GM19239 (cell line): Measurements from ENCODE around the gene STK39.

Experiments
- DNase-seq: peaks from one replicate; pipeline ENCODE4 v3.0.0; 2011; ENCODE audit warnings: low spot score; ENCODE audit not compliant: insufficient read length
- FAIRE-seq: peaks from 2 replicates; lab custom pipeline; 2011; peaks lifted over from hg19 to GRCh38; lab: Jason Lieb, UNC

STK39 gene

DNA sequence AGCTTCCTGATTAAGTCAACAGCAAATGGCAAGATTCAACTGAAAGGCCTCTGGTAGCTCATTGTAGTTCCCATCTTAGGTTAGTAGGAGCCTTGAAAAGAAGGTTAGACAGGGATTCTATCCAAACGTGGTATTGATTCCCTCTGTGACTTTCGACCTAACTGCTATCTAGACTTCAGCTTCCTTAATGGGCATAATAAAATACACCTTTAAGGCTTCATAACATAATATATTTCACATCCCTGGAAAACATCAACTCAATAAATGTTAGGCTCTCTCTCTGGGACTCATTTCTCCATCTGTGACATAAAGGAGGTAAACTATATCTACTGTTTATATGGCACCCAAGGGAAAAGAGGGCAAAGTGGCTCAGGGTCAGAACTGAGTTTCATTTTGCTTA lies 60.9 kb downstream of the STK39 start:
- DNase-seq: no peak
- no peak for FAIRE-seq

DNA sequence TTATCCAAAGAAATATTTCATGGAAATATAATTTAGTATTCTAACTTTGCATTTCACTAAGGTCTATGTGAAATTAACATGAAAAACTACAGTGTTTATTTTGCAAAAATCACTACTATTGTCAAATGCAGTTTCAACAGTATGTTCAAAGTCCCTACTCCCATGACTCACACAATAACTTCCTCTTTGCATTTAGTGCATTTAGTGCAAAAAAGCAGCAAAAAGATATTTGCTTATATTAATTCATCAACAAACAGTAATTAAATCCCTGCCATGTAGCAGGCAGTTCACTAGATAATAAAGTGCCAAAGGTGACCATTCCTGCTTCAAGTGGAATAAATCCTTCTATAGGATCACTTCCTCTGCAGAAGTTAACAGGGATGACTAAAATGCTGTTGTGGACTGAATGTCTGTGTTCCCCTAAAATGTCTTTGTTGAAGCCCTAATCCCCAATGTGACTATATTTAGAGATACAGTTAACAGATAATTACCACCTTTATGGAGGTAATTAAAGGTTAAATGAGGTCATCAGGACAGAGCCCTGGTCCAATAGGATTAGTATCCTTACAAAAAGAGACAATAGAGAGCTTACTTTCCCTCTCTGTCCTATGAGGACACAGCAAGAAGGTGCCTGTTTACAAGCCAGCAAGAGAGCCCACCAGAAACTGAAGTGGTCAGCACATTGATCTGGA lies 61.7 kb downstream of the STK39 start:
- DNase-seq: no peak
- no peak for FAIRE-seq

DNA sequence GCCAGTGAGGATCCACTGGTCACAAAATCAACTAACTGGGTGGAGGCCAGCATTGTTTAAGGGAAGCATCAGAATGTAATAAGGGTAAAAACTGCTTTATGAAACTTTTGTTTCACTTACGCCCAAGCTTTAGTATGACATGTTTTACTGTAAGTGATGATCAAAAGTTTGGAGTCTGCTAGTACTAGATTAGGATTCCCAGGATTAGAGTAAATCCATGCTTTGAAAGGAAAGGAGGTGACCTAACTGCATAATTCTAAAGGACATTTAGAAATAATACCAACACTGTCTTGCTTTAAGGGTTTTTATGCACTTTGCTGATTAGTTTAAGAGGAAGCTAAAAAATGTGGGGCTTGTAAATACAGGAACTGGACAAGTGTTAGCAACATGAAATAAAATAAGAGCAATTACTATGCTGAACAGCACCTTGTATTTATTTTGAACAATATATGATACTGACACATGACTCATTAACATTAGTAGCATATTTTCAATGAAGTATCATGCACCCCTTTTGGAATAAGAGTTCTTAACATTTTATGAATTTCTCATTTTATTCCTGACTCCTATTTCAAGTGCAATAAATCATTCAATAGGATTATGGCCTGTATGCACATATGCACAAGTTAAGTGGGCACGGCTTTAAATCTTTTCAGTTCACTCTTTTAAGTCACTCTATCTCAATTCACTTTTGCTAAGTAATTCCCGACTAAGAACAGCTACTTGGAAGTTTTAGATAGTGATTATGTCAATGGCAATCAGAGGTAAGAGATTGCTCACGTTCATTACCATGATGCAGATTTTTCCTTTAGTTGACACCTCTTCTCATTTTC lies 62.5 kb downstream of the STK39 start:
- DNase-seq (no peak), FAIRE-seq (no peak)

DNA sequence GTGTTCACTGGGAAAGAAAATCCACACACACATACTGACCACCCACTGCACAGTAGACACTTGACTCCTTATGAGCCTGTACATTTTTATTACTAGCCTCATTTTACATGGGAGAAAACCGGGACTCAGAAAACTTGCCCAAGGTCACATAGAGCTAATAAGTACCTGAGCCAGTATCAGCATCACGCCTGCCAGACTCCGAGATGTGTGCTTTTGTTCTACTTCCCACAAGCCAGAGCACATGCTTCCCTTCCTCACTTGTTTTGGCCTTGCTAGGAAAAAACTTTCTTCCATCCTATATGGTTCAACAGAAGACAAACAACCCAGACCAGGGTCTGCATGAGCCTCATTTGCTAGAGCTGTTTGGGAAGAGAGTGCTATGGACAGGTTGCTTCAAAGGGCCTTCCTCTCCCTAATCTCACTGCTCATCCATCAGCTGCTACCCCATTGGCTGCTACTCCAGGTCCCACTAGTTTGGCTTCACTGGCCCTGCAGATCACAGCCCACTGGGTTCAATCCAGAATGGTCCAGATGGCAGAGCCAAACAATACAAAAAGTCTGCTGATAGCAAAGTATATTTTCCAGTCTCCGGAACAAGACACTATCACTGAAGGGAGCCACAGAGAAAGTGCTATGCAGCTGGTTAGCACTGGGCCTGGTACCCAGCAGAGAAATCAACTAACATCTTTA lies 63.9 kb downstream of the STK39 start:
- DNase-seq: no peak
- no peak for FAIRE-seq

DNA sequence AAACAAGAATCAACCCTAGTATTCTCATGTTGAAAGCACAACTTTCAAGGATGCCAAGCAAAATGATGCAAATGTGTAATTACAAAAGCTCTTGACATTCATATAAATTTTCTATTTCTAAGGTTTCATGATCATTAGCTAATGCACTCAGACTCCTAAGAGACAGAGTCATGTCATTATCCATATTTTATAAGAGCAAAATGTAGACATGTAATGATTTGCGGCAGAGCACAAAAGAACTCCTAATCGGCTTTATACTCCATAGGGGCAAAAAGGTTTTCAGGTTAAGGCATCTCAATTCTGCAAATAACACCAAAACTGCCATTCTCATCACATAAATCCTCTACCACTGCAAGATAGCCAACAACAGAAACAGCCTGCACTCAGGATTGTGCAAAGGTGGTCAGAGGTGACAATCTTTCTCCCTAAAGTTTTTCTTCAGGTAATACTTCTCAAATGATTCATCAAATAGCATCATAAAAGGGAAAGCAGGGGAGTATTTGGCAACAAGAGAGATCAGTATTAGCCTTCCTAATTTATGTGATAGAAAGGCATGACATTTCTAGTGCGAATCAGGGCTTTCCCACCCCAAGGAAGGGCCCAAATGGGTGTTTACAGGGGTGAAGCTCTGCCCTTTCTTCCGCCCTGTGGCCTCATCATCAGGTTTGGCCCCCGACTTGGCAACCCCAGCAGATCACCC lies 64.7 kb downstream of the STK39 start:
- DNase-seq (no peak), FAIRE-seq (no peak)

DNA sequence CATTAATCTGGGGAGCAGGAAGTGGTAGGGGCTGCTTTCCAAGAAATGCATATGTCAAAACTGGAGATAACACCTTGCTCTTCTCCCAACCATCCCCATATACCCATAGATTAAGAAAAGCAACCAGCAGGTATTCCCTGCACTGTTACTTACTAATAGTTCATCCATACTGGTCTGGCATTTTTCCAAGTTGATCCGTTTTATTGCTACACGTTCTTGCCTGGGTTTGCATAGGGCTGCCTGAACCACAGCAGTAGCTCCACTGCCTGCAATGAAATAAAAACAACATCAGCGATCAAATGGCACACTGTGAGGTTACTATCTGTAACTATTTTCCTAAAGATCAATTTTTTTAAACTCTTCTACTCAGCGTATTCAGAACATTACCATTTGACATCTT lies 65.6 kb downstream of the STK39 start:
- no peak for DNase-seq

DNA sequence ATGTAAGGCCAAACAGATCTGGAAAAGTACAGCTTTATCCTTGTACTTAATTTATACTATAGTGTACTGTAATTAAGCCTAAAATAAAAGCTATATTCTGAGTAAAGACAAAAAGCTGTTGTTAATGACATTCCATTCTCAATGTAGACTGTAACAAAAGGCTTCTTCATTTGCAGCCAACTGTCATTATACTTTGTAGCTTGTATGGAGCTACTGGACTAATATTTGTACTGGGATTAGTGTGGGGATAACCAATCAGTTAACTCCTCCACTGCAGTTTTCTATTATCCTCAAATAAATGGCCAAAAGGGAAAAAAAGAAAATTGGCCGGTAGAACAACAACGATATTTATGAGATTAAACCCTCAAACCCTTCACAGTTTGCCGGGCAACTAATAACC lies 66.5 kb downstream of the STK39 start:
- no peak for FAIRE-seq

More for the DNA sequence above, 65.6 kb downstream of the STK39 start:
- FAIRE-seq: no peak

DNA sequence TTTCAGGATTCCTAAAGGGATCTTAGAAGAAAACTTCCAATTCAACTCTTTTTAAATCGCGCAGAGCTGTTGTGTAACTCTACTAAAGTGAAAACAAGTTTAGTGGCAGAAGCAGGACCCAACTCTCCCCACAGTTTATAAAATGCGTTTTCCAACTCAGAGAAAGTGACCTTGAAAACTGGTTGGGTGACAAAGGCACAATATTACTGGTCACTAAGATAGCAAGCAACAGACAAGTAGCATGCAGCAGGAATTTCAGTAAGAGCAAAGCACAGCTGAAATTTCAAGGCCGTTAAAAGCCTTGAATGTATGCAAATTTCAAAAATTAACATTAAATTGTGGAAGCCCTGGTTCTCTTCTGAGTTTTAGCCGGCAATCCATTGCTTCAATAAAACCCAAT lies 66.9 kb downstream of the STK39 start:
- FAIRE-seq: no peak
- DNase-seq: no peak

More for the DNA sequence above, 66.5 kb downstream of the STK39 start:
- DNase-seq: no peak

DNA sequence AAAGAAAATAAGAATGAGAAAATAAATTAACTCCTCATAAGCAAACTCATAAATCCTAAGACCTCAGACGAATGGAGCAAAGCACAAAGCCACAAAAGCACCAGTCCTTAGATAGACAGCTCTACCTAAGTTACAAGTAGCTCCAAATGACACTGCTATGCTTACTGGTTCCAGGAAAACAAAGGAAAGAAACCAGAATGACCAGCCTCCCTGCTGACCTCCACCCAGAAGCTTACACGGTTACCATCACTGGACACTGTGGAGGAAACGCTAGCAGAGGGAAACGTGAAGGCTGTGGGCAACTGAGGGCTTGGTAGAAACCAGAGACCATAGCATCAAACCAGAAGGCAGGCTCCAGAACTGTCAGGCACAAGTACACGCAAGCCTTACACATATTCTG lies 67.8 kb downstream of the STK39 start:
- DNase-seq: no peak
- FAIRE-seq: no peak

DNA sequence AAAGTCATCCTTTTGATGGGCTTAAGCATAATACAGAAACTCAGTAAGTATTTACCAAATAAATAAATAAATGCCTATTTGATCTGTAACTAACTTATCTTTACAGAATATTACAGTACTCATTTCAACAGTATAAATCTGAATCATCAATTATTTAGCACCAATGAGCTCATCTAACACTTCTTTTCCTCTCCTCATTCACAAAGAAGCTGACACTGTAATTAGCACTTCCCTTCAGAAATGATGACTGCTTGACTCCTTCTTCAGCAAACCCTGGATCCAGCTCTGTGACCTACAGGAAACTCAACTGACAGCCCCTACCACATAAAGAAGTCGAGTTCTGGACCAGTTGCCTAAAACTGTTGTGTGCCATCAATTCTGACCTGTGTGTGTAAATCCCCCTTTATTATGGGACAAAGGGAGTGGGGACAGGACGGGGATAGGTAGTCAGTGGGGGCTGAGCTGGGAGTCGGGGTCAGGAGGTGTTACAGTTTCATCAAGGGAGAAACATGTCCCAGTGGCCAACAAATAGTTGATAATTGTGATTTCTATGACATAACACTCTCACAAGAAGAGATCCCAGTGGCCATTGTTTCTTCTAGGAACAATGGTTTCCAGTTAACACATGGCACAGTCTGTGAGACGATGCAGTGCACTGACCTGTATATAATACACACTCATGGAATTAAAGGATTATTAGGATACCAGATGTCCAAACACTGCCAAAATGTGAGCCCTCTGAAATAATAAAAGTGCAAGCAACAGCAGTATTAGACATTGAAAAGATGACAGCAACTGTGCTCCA lies 68.7 kb downstream of the STK39 start:
- no peak for FAIRE-seq
- DNase-seq: no peak

DNA sequence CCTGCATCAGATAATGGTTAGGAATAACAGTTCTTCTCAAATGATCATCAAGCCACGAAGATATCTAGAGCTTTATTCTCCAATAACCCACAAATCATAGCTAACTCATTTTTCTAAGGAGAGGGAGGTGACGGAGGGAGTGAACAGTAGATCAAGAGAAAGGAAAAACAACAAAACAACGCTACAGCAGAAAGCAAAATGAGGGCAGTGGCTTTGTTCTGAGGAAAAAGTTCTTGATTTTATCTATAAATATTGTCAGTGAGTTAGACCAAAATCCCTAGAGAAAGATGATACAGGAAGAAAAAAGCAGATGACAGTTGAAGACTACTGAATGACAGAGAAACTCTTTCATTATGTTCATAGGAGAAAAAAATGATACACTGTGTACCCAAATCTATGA lies 71.0 kb downstream of the STK39 start:
- FAIRE-seq: no peak

DNA sequence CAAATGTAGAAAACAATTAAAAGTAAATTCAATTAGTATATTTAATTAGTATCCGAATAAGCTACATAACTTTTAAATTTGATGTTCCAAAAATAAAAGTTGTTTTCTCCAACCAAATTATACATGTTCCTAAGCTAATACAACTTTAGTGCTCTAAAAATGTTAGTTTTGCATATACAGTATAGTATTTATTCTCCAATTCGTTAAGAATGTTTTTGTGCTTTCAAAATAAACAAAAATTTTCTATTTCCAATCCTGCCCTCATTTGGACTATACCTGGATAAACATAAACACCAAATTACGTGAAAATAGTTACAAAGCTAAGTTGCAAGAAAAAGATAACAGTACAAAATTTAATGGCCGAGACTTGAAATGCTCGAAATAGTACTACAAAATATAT lies 71.9 kb downstream of the STK39 start:
- DNase-seq (no peak), FAIRE-seq (no peak)

More for the DNA sequence above, 71.0 kb downstream of the STK39 start:
- DNase-seq: no peak

DNA sequence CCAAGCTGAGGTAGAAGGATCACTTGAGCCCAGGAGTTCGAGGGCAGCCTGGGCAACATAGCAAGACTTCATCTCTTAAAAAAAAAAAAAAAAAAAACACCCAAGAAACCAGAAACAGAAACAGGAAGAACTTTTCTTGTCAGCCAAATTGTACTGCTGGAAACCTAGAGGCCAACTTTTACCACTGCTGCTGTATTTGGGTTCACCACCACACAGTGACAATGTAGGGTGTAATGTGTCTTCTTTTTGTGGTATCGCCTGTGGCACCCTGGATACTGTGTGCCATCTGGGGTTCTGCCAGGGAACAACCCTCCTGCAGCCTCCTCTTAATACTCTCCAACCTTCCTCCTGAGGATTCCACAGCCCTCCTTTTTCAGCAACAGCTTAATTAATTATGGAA lies 72.6 kb downstream of the STK39 start:
- FAIRE-seq: no peak
- DNase-seq: no peak

DNA sequence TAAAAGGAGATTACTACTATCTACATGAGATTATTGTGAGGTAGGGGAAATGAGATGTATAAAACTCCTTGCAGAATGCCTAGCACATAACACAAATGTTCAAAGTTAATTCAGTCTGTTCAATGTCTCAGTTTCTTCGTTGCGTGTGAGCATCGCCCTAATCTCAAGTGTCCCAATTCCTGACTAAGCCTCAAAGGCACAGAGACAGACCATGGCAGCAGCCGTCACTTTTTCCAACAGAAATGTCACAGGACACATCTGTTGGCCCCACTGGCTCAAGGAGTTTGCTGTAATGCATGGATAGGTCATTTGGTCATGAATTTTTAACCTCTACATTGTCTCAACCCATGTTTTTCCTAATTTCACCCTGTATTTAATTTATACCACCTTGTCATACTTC lies 75.3 kb downstream of the STK39 start:
- FAIRE-seq (no peak), DNase-seq (no peak)

DNA sequence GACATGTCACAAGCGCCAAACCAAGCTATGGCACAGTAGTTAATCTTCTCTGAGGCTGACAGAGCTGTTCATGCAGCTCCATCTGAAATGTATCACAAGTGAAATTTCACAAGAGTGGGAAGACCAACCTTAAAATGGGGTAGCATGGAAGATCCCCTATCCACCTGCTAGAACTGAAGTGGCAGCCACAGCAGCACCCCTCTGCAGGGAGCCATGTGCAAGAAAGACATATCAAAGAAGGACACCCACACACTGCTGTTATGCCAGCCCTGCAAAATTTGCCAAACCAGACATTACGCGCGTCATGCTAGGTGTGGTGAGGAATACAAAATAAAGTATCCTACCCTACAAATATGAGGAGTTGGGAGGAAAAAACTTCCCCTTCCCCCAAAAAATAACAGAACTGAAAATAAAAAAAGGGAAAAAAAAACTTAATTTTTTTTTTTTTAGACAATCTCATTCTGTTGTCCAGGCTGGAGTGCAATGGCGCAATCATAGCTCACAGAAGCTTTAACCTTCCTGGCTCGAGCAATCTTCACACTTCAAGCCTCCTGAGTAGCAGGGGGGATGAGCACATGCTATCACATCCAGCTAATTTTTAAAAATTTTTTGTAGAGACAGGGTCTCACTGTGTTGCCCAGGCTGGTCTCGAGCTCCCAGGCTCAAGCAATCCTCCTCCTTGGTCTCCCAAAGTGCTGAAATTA lies 76.2 kb downstream of the STK39 start:
- FAIRE-seq: no peak
- no peak for DNase-seq

DNA sequence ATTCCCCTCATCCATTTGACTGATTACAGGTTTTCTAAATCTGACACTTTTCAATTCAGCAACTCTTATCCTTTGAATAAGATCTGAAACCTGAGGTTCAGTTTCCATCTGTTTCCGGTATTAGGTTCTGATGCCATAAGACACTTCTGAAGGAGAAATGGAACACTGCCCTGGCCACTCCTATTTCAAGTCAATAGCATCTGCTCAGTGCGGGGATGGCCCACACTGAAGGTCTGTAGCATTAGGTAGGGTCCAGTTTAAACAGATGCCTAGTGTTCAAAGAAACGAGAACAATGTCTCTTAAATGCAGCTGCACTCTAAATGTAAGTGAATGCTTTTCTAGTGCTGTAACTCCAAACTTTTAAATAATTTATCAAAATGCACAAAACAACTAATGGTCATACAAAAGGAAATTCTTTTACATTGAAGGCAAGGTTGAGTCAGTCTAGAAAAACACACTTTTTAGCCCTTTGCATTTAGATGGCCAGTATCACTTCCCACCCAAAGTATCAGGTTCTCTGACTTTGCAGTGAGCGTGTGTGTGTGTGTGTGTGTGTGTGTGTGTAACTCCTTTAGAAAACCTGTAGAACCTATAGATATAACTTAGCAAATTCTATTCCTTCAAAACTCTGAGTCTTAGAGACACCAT lies 78.2 kb downstream of the STK39 start:
- FAIRE-seq (no peak), DNase-seq (no peak)

DNA sequence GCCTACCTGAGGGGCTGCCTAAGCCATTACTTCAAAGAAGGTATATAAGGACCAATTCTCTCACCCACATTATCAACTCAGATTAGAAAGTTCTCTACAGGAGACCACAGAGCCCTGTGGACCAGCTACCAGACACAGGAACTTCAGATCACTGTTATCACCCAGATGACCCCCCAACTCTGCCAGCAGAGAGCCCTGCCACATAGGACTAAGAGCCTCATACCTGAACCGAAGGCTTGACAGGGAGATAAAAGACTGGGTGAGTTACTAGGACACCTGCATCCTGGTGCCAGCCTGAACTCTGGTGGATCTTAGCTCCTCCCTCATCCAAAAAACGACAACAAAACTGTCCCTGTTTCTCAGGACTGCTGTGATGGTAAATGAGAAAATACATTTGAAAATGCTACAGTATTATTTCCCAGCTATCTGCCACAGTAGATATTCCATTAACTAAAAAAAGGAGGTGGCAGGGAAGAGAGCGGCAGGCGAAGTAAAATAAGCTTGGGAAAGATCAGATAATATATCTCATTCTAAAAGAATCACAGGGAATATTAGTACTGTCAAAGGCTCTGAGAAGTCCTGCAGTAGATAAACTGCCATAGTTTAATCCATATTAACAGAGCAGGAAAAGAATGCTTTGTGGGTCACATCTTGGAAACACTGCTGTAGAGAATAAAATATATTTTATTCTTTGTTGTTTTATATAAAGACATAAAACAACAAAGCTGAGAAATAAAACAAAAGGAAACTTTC lies 79.7 kb downstream of the STK39 start:
- FAIRE-seq: no peak
- DNase-seq: no peak

DNA sequence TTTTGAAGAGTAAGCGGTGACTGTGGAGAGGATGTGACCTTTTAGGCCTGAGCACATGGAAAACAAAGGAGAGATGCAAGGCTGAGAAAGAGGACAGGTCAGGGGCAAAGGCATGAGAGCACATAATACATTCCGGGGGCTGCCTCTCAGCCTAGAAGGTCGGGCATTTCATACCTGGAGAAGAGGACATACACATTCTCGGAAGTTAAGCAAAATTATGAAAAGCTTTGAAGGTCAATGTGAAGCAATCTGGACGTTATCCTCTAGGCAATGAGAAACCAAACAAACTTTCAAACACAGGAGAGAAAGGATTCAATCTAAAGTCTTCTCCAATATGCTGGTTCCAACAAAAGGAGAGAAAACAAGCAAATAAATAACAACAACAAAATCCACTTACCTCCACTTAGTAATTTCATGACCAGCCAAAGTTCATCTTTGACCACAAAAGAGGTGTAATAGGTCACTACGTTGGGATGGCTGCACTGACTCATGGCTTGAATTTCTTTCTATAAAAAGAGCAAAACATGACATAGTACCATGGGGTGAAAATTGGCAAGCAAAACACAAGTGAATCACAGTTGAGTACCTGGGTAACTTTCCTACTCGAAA lies 80.4 kb downstream of the STK39 start:
- no peak for FAIRE-seq
- DNase-seq: no peak
